Fibroblast of lung (primary cell): ENCODE data around the gene KRTAP12-4. TPM values are rescaled to one million over a fixed set of nuclear protein-coding genes. Genes with fewer than 3 reads are reported as not detected.
"Not testable (repeated sequence)": the region's sequence is repeated elsewhere in the genome, so short reads cannot be mapped to it uniquely, and the experiment has no call there.

Experiments
- DNase-seq, 2 donors: peaks; one replicate each; pipeline versions ENCODE4 v3.0.0 to v3.0.0-alpha.2; 2010; ENCODE audit warnings: low read depth in 2 of 2
- H2AFZ ChIP-seq: 2 replicates; pipeline ENCODE4 v1.5.1; 2012; ENCODE audit warnings: low read length, control low read depth, inconsistent platforms
- H3K27ac ChIP-seq: 2 replicates; pipeline ENCODE4 v1.5.1; 2011; ENCODE audit warnings: low read length, control low read depth; ENCODE audit not compliant: insufficient read depth
- H3K27me3 ChIP-seq: 2 replicates; pipeline ENCODE4 v1.5.1; 2011; ENCODE audit warnings: mild to moderate bottlenecking, low read length; ENCODE audit not compliant: control insufficient read depth, insufficient read depth
- H3K36me3 ChIP-seq: 2 replicates; pipeline ENCODE4 v1.5.1; 2011; ENCODE audit warnings: low read length; ENCODE audit not compliant: control insufficient read depth, insufficient read depth
- H3K4me1 ChIP-seq: 2 replicates; pipeline ENCODE4 v1.5.1; 2011; ENCODE audit warnings: low read length; ENCODE audit not compliant: control insufficient read depth, insufficient read depth; ENCODE audit errors: extremely low read depth
- H3K4me2 ChIP-seq: 2 replicates; pipeline ENCODE4 v1.5.1; 2011; ENCODE audit warnings: low read length, control low read depth; ENCODE audit not compliant: insufficient read depth; ENCODE audit errors: extremely low read depth
- H3K4me3 ChIP-seq, 4 experiments: fragments of 200-600 bp in 1 of 4; sonication (generic) in 1 of 4; replicated peaks in 1 of 4; 2 replicates each; pipeline ENCODE4 v1.5.1; 2011 to 2016; ENCODE audit warnings: low read length in 4 of 4, low read depth in 3 of 4, mild to moderate bottlenecking in 3 of 4, control low read depth in 2 of 4, inconsistent platforms in 1 of 4, mixed read lengths in 1 of 4; ENCODE audit not compliant: insufficient read depth in 1 of 4; ENCODE audit errors: control extremely low read depth in 1 of 4
- H3K79me2 ChIP-seq: 2 replicates; pipeline ENCODE4 v1.5.1; 2012; ENCODE audit warnings: mild to moderate bottlenecking, low read length, inconsistent platforms; ENCODE audit not compliant: control insufficient read depth, insufficient read depth
- H3K9ac ChIP-seq: 2 replicates; pipeline ENCODE4 v1.5.1; 2011; ENCODE audit warnings: mild to moderate bottlenecking, low read length, control low read depth; ENCODE audit not compliant: insufficient read depth
- H3K9me3 ChIP-seq: 2 replicates; pipeline ENCODE4 v1.5.1; 2012; ENCODE audit warnings: low read depth, low read length; ENCODE audit not compliant: control insufficient read depth, insufficient read depth
- H4K20me1 ChIP-seq: 2 replicates; pipeline ENCODE4 v1.5.1; 2011; ENCODE audit warnings: low read length; ENCODE audit not compliant: control insufficient read depth, insufficient read depth; ENCODE audit errors: extremely low read depth
- CTCF ChIP-seq, 2 donors: IDR thresholded peaks in 1 of 2; conservative IDR thresholded peaks in 1 of 2; 1 replicate in 1 of 2; 2 replicates in 1 of 2; pipeline ENCODE4 v1.5.1; 2011 to 2012; ENCODE audit warnings: low read length in 2 of 2, control low read depth in 1 of 2, inconsistent platforms in 1 of 2, low read depth in 1 of 2, mild to moderate bottlenecking in 1 of 2
- EZH2 ChIP-seq: IDR thresholded peaks from 2 replicates; pipeline ENCODE4 v1.5.1; 2012; ENCODE audit warnings: low read length, control low read depth, mild to moderate bottlenecking; ENCODE audit errors: missing control alignments
- polyA plus RNA-seq, 2 donors: library from polyadenylated mRNA; depleted of rRNA in 1 of 2; stranded (reverse) in 1 of 2; unstranded in 1 of 2; fragments of >200 nt; gene quantifications; 2 replicates each; pipeline ENCODE4 v1.2.1, GENCODE V29; 2011 to 2012; ENCODE audit warnings: missing spikeins in 1 of 2
- total RNA-seq: library from RNA; depleted of rRNA; stranded (reverse); fragments of >200 nt; gene quantifications from 2 replicates; pipeline ENCODE4 v1.2.1, GENCODE V29; 2014

The KRTAP12-4 gene
- total and polyA plus RNA-seq, 2 donors (not counting 1 experiment from before 2014, with no cell fraction given) = not detected

- Histone ChIP-seq H2AFZ (no peak overlapping the region), H3K36me3 (no peaks in the 10 kb centered on the region), H3K79me2 (no peaks in the 10 kb centered on the region), H4K20me1 (no peaks in the 10 kb centered on the region), H3K9ac (no peak overlapping the region), H3K27ac (no peak overlapping the region), H3K27me3 (peaks cover 5% of the 10 kb centered on the region), H3K9me3 (no peaks in the 10 kb centered on the region), H3K4me3 (no peak overlapping the region), H3K4me1 (no peaks in the 10 kb centered on the region), H3K4me2 (no peak overlapping the region)
- TF ChIP-seq EZH2 = no peak
- no peak for TF ChIP-seq CTCF (conservative IDR thresholded peaks at IDR 0.05 in 1 of 2, IDR thresholded peaks at IDR 0.05 in 1 of 2; ENCODE audit: low read depth in 1 of 2, low read length in 2 of 2)
- no peak for DNase-seq
These were observed 43.6 kb upstream of the KRTAP12-4 start for GRCh38 chr21:44697811-44698734.

- not testable (repeated sequence) for H3K36me3 ChIP-seq, H3K4me2 ChIP-seq, H3K4me3 ChIP-seq, DNase-seq, H2AFZ ChIP-seq, H3K9me3 ChIP-seq, H3K9ac ChIP-seq, H3K79me2 ChIP-seq, H3K27me3 ChIP-seq, H4K20me1 ChIP-seq, H3K27ac ChIP-seq, H3K4me1 ChIP-seq
These were observed 42.8 kb upstream of the KRTAP12-4 start, which contains the start of gene KRTAP10-12 for GRCh38 chr21:44697172-44697810. Gene KRTAP10-12, plus strand, starts transcription at chr21:44697172. Its CDS starts 30 bp downstream, at chr21:44697202.

GRCh38 chr21:44696572-44696971 lies 42.1 kb upstream of the KRTAP12-4 start:
- Histone ChIP-seq H3K27me3 (peaks cover 5% of the 10 kb centered on the region), H4K20me1 (no peaks in the 10 kb centered on the region)
- DNase-seq = no peak

More at GRCh38 chr21:44696572-44696971, 42.1 kb upstream of the KRTAP12-4 start:
- Histone ChIP-seq H3K4me1 (no peaks in the 10 kb centered on the region), H3K79me2 (no peaks in the 10 kb centered on the region), H3K9me3 (no peaks in the 10 kb centered on the region), H3K27ac (no peak overlapping the region), H3K9ac (no peak overlapping the region), H3K4me2 (no peak overlapping the region), H2AFZ (no peak overlapping the region), H3K4me3 (no peak overlapping the region), H3K36me3 (no peaks in the 10 kb centered on the region)
- no peak for TF ChIP-seq EZH2
- TF ChIP-seq CTCF (conservative IDR thresholded peaks at IDR 0.05 in 1 of 2, IDR thresholded peaks at IDR 0.05 in 1 of 2; ENCODE audit: low read depth in 1 of 2, low read length in 2 of 2) = no peak
